ENCODE measurements around the gene MACROD2. TPM values are rescaled to one million over a fixed set of nuclear protein-coding genes. Genes with fewer than 3 reads are reported as not detected.

MACROD2 gene
- total and polyA plus RNA-seq, 4 donors, result 0.66 to 10.5 (median 3.3) TPM

- H3K27me3 ChIP-seq (ENCODE audit: control insufficient read depth in 4 of 4, insufficient read depth in 4 of 4, low read length in 3 of 4), result no peaks in the 10 kb centered on the region
- no peak for TF ChIP-seq MAX (IDR thresholded peaks at IDR 0.05)
- no peak for TF ChIP-seq FOXA1 (IDR thresholded peaks at IDR 0.05)
- no peak for TF ChIP-seq JUND (IDR thresholded peaks at IDR 0.05)
- TF ChIP-seq NR2F2 (IDR thresholded peaks at IDR 0.05), result no peak
- no peak for TF ChIP-seq REST (IDR thresholded peaks at IDR 0.05)
- TF ChIP-seq RAD21 (IDR thresholded peaks at IDR 0.05), result no peak
- no peak for TF ChIP-seq FOXA2 (IDR thresholded peaks at IDR 0.05)
- no peak for TF ChIP-seq RXRA (IDR thresholded peaks at IDR 0.05)
- no peak for TF ChIP-seq HNF4A (conservative IDR thresholded peaks at IDR 0.05)
- no peak for TF ChIP-seq ZBTB33 (IDR thresholded peaks at IDR 0.05)
- no peak for TF ChIP-seq TAF1 (conservative IDR thresholded peaks at IDR 0.05)
- no peak for TF ChIP-seq CTCF (IDR thresholded peaks at IDR 0.05; ENCODE audit: low read depth, low read length, missing input control)
- TF ChIP-seq HNF4G (IDR thresholded peaks at IDR 0.05), result no peak
- no peak for TF ChIP-seq SP1 (IDR thresholded peaks at IDR 0.05)
- no peak for TF ChIP-seq YY1 (IDR thresholded peaks at IDR 0.05)
- no peak for TF ChIP-seq GABPA (IDR thresholded peaks at IDR 0.05 in 1 of 2, conservative IDR thresholded peaks at IDR 0.05 in 1 of 2)
- TF ChIP-seq ATF3 (IDR thresholded peaks at IDR 0.05), result no peak
- no peak for TF ChIP-seq EGR1 (IDR thresholded peaks at IDR 0.05; ENCODE audit: low read depth in 2 of 2)
- H3K27ac ChIP-seq (ENCODE audit: low read depth in 1 of 2, low read length in 2 of 2), result no peak overlapping the region
- H3K4me3 ChIP-seq (ENCODE audit: low read depth in 1 of 3, low read length in 3 of 3), result no peak overlapping the region
- DNase-seq (ENCODE audit: low spot score), result no peak
- no peak overlapping the region for H3K9ac ChIP-seq (ENCODE audit: low read depth in 1 of 2, low read length in 2 of 2)
- no peaks in the 10 kb centered on the region for H3K9me3 ChIP-seq (ENCODE audit: control insufficient read depth in 4 of 4, low read length in 3 of 4)
- whole genome bisulfite sequencing, result 88% methylated on average over 1 of the region's 1 CpG
- no peaks in the 10 kb centered on the region for H3K36me3 ChIP-seq (ENCODE audit: control insufficient read depth in 4 of 4, insufficient read depth in 3 of 4, low read depth in 1 of 4, low read length in 3 of 4)
- H3K4me1 ChIP-seq (ENCODE audit: control insufficient read depth in 4 of 4, insufficient read depth in 4 of 4, low read length in 3 of 4), result peaks cover 0 to 1% (median 0%) of the 10 kb centered on the region in 4 donors
Measured at GRCh38 chr20:14950633-14951032, 955.3 kb downstream of the MACROD2 start.

All from liver (tissue), 9 donors.